GM10248 (cell line): ENCODE data around the gene ANK2.

Experiments
- CTCF ChIA-PET: fragments of 300-600 bp; sonication (Branson Sonifier 250); formaldehyde crosslinking; extraction: SDS; loops from one replicate; lab custom pipeline; 2021; ENCODE audit warnings: antibody characterized with exemption; lab: Yijun Ruan, JAX
- POLR2A ChIA-PET: fragments of 350-650 bp; sonication (Branson Sonifier 250); formaldehyde crosslinking; extraction: SDS; loops from one replicate; lab custom pipeline; 2020; ENCODE audit warnings: antibody characterized with exemption; lab: Yijun Ruan, JAX
- DNase-seq: peaks from one replicate; pipeline ENCODE4 v3.0.0; 2012; ENCODE audit errors: extremely low spot score
- TF ChIP-seq, protein P1 (sequence below): IDR thresholded peaks from 2 replicates; pipeline ENCODE4 v1.5.1; 2012; ENCODE audit warnings: mild to moderate bottlenecking, low read depth; ENCODE audit errors: extremely low read depth, missing control alignments, control extremely low read depth

Gene ANK2

DNA sequence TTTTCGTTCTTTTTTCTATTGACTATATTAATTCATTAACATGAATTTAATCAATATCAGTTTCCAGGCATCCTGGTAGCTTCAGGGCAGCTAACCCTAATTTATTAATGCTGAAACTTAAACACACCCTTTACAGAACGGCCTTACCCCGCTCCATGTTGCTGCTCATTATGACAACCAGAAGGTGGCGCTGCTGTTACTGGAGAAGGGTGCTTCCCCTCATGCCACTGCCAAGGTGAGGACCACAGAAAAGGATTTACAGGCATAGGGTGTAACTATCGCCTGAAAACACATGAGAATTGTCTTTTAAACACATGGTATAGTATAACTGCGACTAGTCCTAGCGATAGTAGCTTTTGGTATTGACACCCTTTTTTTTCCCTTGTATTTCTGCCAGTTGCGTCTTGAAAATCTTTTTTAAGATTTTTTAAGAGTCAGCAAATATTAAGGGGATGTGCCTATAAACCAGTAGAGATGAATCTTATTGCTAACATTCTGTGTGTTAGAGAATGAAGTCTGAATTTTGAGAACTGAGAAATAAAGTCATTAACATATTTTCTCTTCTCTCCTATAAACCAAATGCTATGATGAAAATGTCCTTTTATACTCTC lies 229.0 kb downstream of the ANK2 start:
- ChIA-PET POLR2A (no interaction called here), CTCF (interaction anchor here (0.8 to 3.8 kb wide), 4 partner anchors 11 to 79 kb away, joined by 4 to 30 read pairs (median 5); no protein-coding TSS in a partner anchor)
- TF ChIP-seq, protein P1, sequence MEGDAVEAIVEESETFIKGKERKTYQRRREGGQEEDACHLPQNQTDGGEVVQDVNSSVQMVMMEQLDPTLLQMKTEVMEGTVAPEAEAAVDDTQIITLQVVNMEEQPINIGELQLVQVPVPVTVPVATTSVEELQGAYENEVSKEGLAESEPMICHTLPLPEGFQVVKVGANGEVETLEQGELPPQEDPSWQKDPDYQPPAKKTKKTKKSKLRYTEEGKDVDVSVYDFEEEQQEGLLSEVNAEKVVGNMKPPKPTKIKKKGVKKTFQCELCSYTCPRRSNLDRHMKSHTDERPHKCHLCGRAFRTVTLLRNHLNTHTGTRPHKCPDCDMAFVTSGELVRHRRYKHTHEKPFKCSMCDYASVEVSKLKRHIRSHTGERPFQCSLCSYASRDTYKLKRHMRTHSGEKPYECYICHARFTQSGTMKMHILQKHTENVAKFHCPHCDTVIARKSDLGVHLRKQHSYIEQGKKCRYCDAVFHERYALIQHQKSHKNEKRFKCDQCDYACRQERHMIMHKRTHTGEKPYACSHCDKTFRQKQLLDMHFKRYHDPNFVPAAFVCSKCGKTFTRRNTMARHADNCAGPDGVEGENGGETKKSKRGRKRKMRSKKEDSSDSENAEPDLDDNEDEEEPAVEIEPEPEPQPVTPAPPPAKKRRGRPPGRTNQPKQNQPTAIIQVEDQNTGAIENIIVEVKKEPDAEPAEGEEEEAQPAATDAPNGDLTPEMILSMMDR, result peak; percentile 88
- peak; percentile 65 for DNase-seq

GRCh38 chr4:113285501-113285900 lies 236.0 kb downstream of the ANK2 start:
- POLR2A ChIA-PET, result no interaction called here
- no peak for DNase-seq
- TF ChIP-seq, protein P1, result no peak
- CTCF ChIA-PET, result no interaction called here

GRCh38 chr4:113288257-113288656 lies 238.8 kb downstream of the ANK2 start:
- TF ChIP-seq, protein P1, result no peak
- ChIA-PET CTCF (interaction anchor here (1.2 to 4.3 kb wide), 2 partner anchors 10 to 106 kb away, joined by 3 to 30 read pairs; no protein-coding TSS in a partner anchor), POLR2A (no interaction called here)
- DNase-seq, result no peak

DNA sequence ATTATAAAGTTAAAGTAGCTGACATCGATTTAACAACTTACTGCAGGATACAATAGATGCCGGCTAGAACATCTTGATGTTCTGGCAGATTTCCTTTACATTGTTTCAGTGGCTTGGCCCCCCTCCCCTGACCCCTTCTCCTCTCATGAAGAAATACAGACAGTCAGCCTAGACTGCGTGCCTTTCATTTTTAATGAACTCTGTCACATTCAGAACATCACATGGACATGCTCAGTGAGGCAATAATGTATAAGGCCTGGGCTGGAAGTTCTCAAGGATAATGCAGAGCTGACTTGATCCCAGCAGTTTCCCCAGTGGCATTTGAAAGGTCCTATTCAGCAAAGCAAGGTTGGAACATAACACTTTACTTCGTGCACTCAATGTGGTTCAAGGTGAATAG lies 239.2 kb downstream of the ANK2 start:
- ChIA-PET POLR2A (no interaction called here), CTCF (interaction anchor here (1.2 to 4.3 kb wide), 2 partner anchors 10 to 106 kb away, joined by 3 to 30 read pairs; no protein-coding TSS in a partner anchor)
- TF ChIP-seq, protein P1, result no peak
- DNase-seq, result no peak

DNA sequence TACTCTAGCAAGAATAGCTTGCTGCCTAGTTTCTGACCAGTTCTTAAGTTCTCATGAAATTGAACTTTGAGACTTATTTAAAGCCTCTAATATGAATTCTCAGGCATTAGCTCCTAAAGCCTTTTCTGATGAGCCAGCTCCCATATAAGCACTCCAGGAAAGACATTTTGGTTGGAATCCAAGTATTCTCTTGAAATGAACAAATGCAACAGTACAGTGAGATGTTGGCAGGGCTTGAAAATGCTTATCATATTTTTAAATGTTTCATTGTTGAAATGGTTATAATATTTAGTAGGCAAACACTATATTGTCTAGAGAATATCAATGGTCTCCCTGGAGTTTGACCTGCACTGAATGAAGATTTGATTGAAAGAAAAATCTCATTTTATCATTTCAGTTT lies 240.3 kb downstream of the ANK2 start:
- POLR2A ChIA-PET, result no interaction called here
- CTCF ChIA-PET, result interaction anchor here (1.0 to 4.3 kb wide), 3 partner anchors 9 to 18 kb away, joined by 3 to 30 read pairs (median 3); no protein-coding TSS in a partner anchor
- DNase-seq, result no peak
- TF ChIP-seq, protein P1, result no peak

GRCh38 chr4:113290666-113291065 lies 241.2 kb downstream of the ANK2 start:
- TF ChIP-seq, protein P1, result no peak
- no peak for DNase-seq
- POLR2A ChIA-PET, result no interaction called here
- CTCF ChIA-PET, result interaction anchor here (1.4 to 4.3 kb wide), 2 partner anchors 10 to 12 kb away, joined by 3 to 30 read pairs; no protein-coding TSS in a partner anchor
